Measurements from ENCODE around the gene FOLR1.

FOLR1 gene

DNA sequence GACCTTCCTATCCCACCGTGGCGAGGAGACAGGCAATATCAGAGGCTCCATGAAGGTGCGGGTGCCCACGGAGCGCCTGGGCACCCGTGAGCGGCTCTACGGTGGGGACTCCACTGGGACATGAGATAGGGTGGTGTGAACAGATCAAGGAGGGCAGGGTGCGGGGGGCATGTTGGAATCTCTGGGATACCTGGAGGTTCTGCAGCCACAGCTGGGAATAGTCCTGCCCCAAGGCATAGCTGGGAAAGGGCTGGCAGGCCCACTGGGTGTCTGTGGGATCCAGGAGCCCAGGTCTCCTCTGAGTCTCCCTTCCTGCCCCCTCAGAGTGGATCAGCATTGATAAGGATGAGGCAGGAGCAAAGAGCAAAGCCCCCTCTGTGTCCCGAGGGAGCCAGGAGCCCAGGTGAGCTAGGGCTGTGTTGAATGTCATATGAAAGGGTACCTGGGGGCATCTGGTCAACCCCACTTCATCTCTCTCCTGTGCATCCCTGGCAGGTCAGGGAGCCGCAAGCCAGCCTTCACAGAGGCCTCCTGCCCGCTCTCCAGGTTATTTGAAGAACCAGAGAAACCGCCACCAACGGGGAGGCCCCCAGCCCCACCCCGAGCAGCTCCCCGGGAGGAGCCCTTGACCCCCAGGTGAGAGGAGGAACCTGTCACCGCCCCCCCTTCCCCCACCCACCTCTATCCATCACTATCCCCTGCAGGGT, 43.6 kb downstream of the FOLR1 start:
- no peak for DNase-seq (ENCODE audit: low read depth)

DNA sequence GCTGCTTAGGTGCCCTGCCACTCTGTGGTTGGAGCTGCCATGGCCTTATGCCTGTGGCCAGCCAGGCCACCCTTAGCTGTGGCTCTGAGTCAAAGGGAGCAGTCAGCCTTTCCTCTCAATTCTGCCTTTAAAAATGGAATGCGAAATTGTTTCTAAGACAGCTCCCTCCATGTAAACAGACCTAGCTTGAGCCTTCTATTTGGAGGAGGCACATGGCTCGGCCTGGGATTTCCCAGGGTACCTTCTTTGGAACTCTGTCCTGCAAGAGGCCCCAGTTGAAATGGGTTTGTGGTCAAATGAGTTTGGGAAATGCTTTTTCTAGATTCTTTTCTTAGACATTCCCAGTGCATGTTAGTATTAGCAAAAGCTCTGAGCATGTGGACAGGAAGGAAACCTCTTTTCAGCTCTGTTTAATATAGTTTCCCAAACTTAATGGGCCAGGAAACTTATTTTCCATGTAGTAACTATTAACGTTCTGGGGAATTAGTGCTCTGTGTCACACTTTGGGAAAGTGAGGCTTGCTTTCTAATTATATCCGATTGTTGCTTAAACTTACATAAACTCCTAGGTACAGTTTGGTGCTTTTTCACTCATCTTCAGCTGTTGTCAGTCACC, 44.2 kb downstream of the FOLR1 start:
- DNase-seq (ENCODE audit: low read depth), result no peak

DNA sequence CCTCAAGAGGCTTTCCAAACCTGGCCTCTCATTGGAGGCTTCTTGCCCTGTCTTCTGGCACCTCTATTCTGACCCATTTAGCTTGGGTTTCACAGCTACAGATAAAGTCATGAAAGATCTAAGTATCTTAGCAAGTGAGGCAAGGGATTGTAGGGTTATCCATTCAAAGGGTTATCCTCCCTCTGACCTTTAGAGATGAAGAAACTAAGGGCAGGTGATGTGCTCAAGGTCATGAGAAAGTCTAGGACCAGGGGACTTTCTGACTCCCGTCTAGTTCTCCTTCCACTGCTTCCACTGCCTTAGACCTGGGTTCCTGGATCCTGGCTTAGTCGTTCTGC, 44.8 kb downstream of the FOLR1 start:
- no peak for DNase-seq (ENCODE audit: low read depth)

DNA sequence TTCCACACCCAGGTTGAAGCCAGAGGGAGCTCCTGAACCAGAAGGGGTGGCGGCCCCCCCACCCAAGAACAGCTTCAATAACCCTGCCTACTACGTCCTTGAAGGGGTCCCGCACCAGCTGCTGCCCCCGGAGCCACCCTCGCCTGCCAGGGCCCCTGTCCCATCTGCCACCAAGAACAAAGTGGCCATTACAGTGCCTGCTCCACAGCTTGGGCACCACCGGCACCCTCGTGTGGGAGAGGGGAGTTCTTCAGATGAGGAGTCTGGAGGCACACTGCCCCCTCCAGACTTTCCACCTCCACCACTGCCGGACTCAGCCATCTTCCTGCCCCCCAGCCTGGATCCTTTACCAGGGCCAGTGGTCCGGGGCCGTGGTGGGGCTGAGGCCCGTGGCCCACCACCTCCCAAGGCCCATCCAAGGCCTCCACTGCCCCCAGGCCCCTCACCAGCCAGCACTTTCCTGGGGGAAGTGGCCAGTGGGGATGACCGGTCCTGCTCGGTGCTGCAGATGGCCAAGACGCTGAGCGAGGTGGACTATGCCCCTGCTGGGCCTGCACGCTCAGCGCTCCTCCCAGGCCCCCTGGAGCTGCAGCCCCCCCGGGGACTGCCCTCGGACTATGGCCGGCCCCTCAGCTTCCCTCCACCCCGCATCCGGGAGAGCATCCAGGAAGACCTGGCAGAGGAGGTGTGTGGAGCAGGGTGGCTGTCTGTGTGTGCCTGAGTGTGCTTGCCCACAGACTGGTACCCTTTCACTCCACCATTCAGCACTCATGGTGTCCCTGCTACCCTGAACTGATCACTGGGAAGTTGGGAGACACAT, 45.4 kb downstream of the FOLR1 start:
- DNase-seq (ENCODE audit: low read depth), result no peak

DNA sequence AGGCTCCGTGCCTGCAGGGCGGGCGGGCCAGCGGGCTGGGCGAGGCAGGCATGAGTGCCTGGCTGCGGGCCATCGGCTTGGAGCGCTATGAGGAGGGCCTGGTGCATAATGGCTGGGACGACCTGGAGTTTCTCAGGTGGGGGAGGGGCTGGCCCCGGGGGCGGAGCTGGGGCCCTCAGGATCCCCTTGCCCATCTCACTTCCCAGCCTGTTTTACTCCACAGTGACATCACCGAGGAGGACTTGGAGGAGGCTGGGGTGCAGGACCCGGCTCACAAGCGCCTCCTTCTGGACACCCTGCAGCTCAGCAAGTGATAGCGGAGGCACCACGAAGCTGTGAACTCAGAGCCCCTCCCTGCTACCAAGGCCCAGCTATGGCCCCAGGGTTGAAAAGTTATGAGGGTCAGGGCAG, 46.1 kb downstream of the FOLR1 start:
- peak; percentile 77 for DNase-seq (ENCODE audit: low read depth)

DNA sequence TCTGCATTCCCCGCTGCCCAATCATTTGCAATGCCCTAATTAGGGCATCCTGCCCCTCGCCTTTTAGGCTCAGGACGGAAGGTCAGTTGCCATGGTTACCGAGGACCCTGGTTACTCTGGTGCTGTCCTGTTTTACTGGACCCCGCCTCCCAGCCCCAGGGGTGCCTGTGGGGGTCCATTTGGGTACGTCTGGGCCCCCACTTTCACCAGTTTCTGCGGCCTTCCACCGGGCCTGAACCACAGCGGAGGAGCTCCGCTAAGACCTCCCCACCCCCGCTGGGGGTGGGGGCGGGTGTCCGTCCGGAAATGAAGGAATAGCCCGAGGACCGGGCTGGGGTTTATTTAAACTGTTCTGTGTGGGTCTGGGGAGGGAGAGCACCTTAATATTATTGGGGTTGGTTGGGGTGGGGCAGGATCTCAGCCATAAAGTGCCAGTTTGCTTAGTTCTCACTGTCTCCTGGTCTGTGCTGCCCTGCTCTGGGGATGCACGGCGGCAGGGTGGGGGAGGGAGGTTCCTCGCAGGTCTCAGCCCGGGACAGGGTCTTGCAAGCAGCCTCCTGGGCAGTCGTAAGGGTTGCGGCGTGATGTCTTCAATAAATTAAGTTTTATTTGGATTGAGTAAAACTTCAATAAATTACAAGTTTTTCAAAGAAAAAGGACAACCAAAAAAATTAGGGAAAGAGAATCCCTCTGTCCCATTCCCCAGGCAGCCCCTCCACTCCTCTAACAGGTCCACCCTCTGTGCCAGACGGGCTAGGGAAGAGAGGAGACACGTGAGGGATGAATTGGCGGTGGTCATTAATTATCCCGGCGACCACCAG, 46.8 kb downstream of the FOLR1 start:
- DNase-seq (ENCODE audit: low read depth), result no peak

DNA sequence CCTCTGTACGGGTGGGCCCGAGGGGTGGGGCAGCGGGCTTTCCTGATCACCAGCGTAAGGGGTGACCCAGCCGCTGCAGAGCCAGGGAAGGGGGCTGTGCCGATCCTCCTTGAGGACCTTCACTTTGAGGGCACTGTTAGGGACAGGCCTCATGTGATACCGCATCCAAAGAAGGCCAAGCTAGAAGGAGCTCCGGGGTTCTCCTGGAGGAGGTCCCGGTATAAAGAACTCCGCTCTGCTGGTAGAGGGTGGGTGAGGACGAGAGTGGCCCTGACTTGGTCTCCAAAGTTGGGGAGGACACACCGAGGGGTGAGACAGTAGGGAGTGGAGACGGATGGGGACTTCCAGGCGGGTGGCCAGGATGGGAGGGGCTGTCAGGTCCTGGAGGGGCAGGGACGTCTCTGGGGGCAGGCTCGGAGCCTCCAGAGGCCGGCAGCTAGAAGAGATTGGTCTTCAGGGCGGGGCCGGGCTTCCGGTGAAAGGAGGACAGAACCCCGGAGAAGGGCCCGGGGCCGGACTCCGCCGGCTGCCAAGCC, 47.4 kb downstream of the FOLR1 start:
- peak; percentile 29 for DNase-seq (ENCODE audit: low read depth)

DNA sequence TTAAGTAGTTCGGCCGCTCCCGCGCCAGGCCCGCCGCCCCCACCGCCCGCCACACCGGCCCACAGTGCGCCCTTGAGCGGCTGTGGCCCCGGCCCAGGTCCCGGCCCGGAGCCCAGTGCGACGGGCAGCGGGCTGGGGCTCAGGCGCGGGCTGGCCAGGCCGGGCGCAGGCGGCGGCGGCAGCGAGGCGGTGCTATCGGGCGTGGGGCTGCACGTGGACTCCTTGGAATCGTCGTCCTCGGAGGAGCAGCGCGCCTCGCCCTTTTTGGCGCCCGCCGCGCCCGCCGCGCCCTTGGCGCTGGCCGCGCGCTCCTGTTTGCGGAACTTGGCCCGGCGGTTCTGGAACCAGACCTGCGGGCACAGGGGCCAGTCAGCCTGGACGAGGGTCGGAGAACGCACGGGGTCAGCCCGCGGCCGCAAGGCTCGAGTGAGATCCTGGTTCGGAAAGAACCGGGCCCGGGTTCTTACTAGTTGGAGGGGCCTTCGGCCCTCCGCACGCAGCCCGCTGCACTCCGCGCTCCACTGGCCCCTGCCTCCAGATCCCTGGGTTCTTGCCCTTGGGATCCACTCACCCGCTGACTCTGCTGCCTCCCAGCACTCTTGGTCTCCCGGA, 48.0 kb downstream of the FOLR1 start:
- no peak for DNase-seq (ENCODE audit: low read depth)

DNA sequence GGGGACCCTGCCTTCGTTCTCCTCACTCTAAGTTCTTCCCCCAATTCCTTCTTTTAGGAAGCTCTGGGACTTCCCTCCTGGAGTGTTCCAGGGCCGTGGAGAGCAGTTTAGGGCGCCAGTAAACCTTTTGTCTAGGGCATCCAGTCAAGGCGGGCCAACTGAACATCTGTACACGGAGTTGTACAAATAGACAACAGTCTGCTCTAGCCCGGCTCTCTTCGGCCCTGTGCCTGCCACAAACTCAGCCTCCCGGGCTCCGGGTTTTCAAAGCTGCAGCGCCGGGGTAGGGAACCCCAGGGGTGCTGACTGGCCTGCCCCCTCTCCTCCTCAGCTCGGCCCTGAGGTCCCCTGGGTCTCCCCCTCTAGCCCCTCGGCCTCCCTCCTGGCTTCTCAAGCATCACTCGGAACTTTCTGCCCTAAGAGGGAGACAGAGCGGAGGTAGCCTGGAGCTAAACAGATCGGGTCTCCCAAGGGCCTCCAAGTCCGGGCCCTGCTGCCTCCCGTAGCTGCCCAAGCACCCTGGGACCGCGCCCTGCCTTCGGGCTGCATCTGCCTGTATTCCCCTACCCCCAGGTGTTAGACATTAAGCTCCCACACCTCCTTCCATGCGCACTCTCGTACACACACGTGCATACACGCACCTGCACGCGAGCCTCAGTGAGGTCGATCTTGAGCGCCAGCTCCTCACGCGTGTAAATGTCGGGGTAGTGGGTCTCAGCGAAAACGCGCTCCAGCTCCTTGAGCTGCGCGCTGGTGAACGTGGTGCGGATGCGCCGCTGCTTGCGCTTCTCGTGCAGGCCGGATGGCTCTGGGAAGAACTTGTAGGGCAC, 48.7 kb downstream of the FOLR1 start:
- no peak for DNase-seq (ENCODE audit: low read depth)

DNA sequence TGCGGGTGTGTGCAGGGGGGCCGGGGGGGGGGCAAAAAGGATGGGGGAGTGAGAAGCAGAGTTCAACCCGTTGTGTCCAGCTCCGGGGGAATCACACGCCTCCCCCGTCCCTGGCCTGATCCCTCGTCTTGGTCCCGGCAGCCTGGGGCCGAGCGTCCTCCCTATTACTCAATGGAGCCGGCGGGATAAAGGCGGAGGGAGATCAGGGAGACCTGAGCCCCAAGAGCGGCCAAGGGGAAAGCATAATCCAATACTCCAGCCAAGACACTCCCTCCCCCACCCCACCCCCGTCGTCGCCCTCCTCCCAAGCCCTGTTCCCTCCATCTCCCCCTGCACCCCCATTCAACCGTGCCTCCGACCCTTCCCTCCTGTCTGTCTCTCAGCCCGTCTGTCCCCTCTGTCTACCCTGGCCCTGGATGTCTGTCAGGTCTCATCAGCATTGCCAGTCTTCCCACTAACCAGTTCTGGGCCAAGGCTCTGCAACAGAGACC, 49.4 kb downstream of the FOLR1 start:
- no peak for DNase-seq (ENCODE audit: low read depth)

DNA sequence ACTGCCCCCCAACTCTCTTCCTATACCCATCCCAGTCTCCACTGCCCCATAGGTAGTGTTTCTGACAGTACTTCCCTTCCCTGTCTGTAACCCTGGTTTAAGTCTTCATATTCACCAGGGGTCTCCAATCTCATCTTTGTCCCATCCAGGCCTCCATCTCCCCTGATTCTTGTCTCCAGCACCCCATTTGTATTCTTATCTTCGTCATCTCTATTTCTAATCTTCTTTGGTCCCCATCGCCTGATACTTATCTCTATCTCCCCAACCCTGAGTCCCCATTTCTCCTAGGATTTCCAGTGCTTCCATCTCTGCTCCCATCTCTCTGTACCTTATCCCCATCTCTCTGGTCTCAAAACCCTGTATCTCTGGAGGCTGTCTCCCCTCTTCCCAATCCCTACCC, 50.2 kb downstream of the FOLR1 start:
- DNase-seq (ENCODE audit: low read depth), result no peak

DNA sequence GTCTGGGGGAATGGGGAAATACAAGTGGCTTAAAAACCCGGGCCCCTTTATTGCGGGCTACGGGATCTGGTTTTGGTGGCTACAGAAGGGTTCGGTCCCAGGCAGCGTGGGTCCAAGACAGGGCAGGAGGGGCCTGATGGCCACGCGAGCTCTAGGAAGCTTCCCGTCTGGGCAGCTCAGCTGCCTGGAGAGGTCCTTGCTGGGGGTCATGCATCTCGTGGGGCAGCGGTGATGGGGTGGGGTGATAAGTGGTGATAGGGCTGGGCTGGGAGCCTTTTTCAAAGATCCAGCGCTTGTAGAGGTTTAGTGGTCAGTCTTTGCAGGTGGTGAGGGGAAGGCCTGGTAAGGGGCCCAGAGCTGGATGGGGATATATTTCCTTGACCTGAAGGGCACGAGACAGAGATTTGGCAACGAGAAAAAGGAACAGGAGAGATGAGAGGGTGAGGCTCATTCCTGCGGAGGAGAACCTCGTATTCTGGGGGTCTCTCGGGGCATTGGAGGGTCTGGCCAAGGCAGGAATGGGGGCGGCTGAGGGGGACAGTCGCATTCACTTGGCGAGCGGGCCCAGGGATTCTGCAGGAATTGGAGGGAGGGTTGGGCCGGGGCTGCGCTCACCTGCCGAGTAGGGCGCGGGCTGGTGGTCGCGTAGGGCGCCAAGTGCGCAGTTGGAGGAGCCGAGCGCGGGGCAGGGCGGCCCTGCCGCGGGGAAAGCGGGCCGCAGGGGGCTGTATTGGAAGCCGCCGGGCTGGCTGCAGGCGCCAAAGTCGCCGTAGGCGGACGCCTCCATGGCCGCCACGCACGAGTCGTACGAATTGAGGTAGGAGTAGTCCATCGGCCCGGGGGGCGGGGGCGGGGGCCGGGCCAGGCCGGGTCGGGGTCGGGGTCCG, 51.5 kb downstream of the FOLR1 start:
- DNase-seq (ENCODE audit: low read depth), result no peak

DNA sequence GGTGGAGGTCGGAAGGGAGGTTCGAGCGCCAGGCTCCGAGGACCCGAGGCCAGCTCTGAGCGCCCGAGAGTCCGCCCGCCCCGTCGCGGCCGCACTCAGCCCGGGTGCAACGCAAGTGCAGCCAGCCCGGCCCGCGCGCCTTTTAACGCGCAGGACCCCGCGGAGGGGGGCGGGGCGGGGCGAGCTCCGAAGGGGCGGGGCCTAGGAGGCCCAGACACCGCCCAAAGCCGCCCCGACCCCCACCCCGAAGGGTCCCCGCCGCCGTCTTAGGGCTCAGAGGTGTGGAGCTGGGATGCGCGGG, 52.1 kb downstream of the FOLR1 start, which contains the start of gene PHOX2A:
PHOX2A (minus strand) TSS at position 117 of the 301 bp plus-strand sequence. CDS start 172 bp downstream, outside the sequence.
- DNase-seq (ENCODE audit: low read depth), result no peak

DNA sequence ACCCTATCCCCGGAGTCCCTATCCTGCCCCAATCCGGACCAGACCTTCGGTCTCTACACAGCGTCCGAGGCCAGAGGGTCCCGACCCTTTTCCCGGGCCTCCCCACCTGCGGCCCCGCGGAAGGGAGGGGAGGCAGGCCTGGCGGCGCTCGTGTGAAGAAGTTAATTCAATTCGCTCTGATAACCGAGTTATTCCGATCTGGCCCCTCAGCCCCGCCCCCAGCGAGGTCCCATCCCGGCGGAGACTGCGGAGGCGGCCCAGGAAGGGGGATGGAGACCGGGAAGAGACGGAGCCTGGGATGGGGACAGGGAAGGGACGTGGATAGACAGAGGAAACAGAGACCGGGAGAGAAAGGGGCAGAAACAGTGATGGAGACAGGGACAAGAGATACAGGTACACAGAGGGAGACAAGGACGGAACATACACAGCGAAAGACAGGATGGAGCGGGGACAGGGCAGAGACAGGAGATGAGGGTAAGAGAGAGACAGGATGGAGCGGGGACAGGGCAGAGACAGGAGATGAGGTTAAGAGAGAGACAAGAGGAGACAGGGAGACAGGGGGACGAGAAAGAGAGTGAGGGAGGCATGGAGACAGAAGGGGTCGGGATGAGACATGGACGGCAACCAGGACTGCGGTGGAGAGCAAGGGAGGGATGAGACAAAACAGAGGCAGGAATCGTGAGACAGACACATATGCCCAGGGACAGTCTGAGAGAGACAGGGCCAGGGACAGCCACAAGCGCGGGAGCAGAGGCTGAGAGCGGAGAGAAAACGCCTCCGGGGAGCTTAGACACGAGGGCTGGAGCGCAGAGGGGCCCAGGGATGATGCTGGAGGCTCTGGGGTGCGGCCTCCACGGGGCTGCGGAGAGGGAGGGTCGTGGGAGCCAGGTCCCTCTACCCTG, 52.7 kb downstream of the FOLR1 start:
- DNase-seq (ENCODE audit: low read depth), result no peak

DNA sequence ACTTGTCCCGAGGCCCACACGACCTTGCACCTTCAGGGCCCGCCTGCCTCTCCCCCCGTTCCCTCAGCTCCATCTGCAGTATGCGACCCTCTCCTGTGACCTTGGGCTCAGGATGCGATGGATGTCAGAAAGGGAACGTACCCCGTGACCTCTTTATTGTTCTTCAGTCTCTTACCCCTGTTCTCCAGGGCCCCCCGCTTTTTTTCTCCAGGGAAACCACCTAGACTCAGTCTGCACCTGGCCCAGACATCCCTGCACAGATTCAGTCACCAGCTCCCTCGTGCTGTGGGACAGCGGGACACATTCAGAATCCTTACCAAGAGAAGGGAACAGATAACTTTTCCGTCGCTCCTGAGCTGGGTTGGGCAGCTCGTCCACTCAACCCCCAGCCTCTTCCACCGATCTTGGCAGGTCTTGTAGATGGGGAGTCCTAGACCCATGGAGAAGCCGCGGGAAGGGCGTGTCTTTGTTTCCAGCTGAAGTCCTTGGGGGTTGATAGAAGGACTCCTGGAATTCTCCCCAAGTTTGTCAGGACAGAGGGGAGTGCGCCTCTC, 53.4 kb downstream of the FOLR1 start:
- DNase-seq (ENCODE audit: low read depth), result no peak

Measured in amniotic epithelial cell (primary cell).